Endothelial cell of umbilical vein (primary cell): Measurements from ENCODE around the gene PTPRD. TPM values are rescaled to one million over a fixed set of nuclear protein-coding genes. Genes with fewer than 3 reads are reported as not detected.

ENCODE experiments used
- BruUV-seq: library from RNA; stranded (reverse); fragments of 400-500 nt; replicated peaks from 2 replicates; lab custom pipeline; 2021; lab: Mats Ljungman, UMichigan
- CTCF ChIA-PET: fragments of 300-600, 350-600 bp; sonication (Branson Sonifier 250); formaldehyde crosslinking; loops from one replicate; lab custom pipeline; 2021; ENCODE audit warnings: antibody characterized with exemption, inconsistent platforms; lab: Charles Lee
- POLR2A ChIA-PET: fragments of 300-600, 350-600 bp; sonication (Branson Sonifier 250); formaldehyde crosslinking; loops from one replicate; lab custom pipeline; 2021; ENCODE audit warnings: antibody characterized with exemption, inconsistent platforms; lab: Charles Lee
- DNase-seq: peaks from one replicate; pipeline ENCODE4 v3.0.0-alpha.2; 2011; ENCODE audit warnings: low read depth, low spot score
- FAIRE-seq: peaks from 2 replicates; lab custom pipeline; 2011; peaks lifted over from hg19 to GRCh38; lab: Jason Lieb, UNC
- H2AFZ ChIP-seq: 2 replicates; pipeline ENCODE4 v1.6.0; 2012; ENCODE audit warnings: low read depth, low read length, control low read depth, inconsistent platforms
- H3K27ac ChIP-seq: 2 replicates; pipeline ENCODE4 v1.5.1; 2011; ENCODE audit warnings: low read depth, mild to moderate bottlenecking, control low read depth, low read length, moderate library complexity; ENCODE audit not compliant: insufficient read depth
- H3K27me3 ChIP-seq, 2 experiments: 2 replicates each; pipeline versions ENCODE4 v1.6.0 to v1.6.1; 2011; ENCODE audit warnings: low read length in 2 of 2, mixed read lengths in 1 of 2; ENCODE audit not compliant: control insufficient read depth in 2 of 2, insufficient read depth in 2 of 2
- H3K36me3 ChIP-seq, 2 experiments: 2 replicates in 1 of 2; 3 replicates in 1 of 2; pipeline ENCODE4 v1.5.1; 2011; ENCODE audit warnings: low read length in 2 of 2, mild to moderate bottlenecking in 1 of 2, moderate library complexity in 1 of 2; ENCODE audit not compliant: control insufficient read depth in 2 of 2, insufficient read depth in 2 of 2; ENCODE audit errors: extremely low read depth in 1 of 2
- H3K4me1 ChIP-seq: 3 replicates; pipeline ENCODE4 v1.5.1; 2011; ENCODE audit warnings: mild to moderate bottlenecking, low read length; ENCODE audit not compliant: control insufficient read depth, insufficient read depth; ENCODE audit errors: extremely low read depth
- H3K4me2 ChIP-seq: 2 replicates; pipeline ENCODE4 v1.6.1; 2011; ENCODE audit warnings: low read length, control low read depth, mixed read lengths; ENCODE audit not compliant: insufficient read depth
- H3K4me3 ChIP-seq, 3 experiments: fragments of 200-600 bp in 1 of 3; sonication (generic), shearing (Covaris generic) in 1 of 3; replicated peaks in 1 of 3; 2 replicates each; pipeline ENCODE4 v1.5.1; 2011 to 2016; ENCODE audit warnings: control low read depth in 3 of 3, low read length in 3 of 3, mild to moderate bottlenecking in 2 of 3, inconsistent platforms in 1 of 3, low read depth in 1 of 3, moderate library complexity in 1 of 3; ENCODE audit not compliant: insufficient read depth in 1 of 3
- H3K79me2 ChIP-seq: 2 replicates; pipeline ENCODE4 v1.6.0; 2012; ENCODE audit warnings: low read length, inconsistent platforms; ENCODE audit not compliant: control insufficient read depth, insufficient read depth
- H3K9ac ChIP-seq: replicated peaks from 2 replicates; pipeline ENCODE3; 2011; ENCODE audit warnings: low read length, control low read depth; ENCODE audit not compliant: insufficient read depth; ENCODE audit errors: extremely low read depth
- H3K9me1 ChIP-seq: replicated peaks from 3 replicates; pipeline ENCODE4 v1.6.0; 2011; ENCODE audit warnings: mild to moderate bottlenecking, low read length; ENCODE audit not compliant: control insufficient read depth, insufficient read depth; ENCODE audit errors: extremely low read depth
- H3K9me3 ChIP-seq: replicated peaks from 2 replicates; pipeline ENCODE4 v1.5.1; 2012; ENCODE audit warnings: low read length, inconsistent platforms; ENCODE audit not compliant: control insufficient read depth, insufficient read depth
- H4K20me1 ChIP-seq: replicated peaks from 2 replicates; pipeline ENCODE3; 2011; ENCODE audit warnings: mild to moderate bottlenecking, low read length; ENCODE audit not compliant: control insufficient read depth, insufficient read depth; ENCODE audit errors: extremely low read depth
- CTCF ChIP-seq, 2 donors: IDR thresholded peaks; 1 replicate in 1 of 2; 2 replicates in 1 of 2; pipeline ENCODE4 v1.5.1; 2011; ENCODE audit warnings: low read length in 2 of 2, mild to moderate bottlenecking in 2 of 2, moderate library complexity in 2 of 2, control low read depth in 1 of 2, inconsistent platforms in 1 of 2, low read depth in 1 of 2; ENCODE audit not compliant: insufficient read depth in 1 of 2; ENCODE audit errors: extremely low read depth in 1 of 2
- EZH2 ChIP-seq: IDR thresholded peaks from 2 replicates; pipeline ENCODE4 v1.6.1; 2012; ENCODE audit warnings: borderline replicate concordance, low read depth, mild to moderate bottlenecking, moderate library complexity, low read length, inconsistent platforms; ENCODE audit not compliant: severe bottlenecking
- FOS ChIP-seq: IDR thresholded peaks from 2 replicates; pipeline ENCODE4 v1.6.1; 2011; ENCODE audit warnings: mild to moderate bottlenecking, low read length, moderate library complexity, borderline replicate concordance; ENCODE audit not compliant: insufficient read depth
- GATA2 ChIP-seq: IDR thresholded peaks from 2 replicates; pipeline ENCODE4 v1.7.0; 2011; ENCODE audit warnings: low read depth, mild to moderate bottlenecking, moderate library complexity, mixed read lengths, low read length; ENCODE audit not compliant: insufficient read length, insufficient read depth
- JUN ChIP-seq: IDR thresholded peaks from 2 replicates; pipeline ENCODE4 v1.6.1; 2011; ENCODE audit warnings: borderline replicate concordance, low read depth; ENCODE audit not compliant: insufficient read length, insufficient read depth
- MYC ChIP-seq: IDR thresholded peaks from one replicate; pipeline ENCODE4 v1.6.1; 2011; ENCODE audit warnings: mild to moderate bottlenecking, low read depth, low read length
- POLR2A ChIP-seq: IDR thresholded peaks from 2 replicates; pipeline ENCODE4 v1.6.1; 2012; ENCODE audit warnings: low read depth, mild to moderate bottlenecking, control low read depth, low read length
- POLR2AphosphoS5 ChIP-seq: IDR thresholded peaks from 2 replicates; pipeline ENCODE4 v1.6.1; 2012; ENCODE audit warnings: low read depth, mild to moderate bottlenecking, control low read depth, low read length, moderate library complexity; ENCODE audit not compliant: insufficient read depth
- dilution Hi-C: fragments of 300-500 bp; cut with MboI; formaldehyde crosslinking; loops from one replicate; pipeline ENCODE4 v1.15.0; 2019; ENCODE audit warnings: low sequenced_read_pairs; ENCODE audit not compliant: extremely low pct_ligation_motif_present
- intact Hi-C: fragments of 100-400 bp; cut with micrococcal nuclease; formaldehyde crosslinking; loops from one replicate; pipeline ENCODE4 v1.10.0; 2022
- polyA plus RNA-seq, 4 experiments: library from polyadenylated mRNA; depleted of rRNA in 3 of 4; stranded (reverse) in 3 of 4; unstranded in 1 of 4; fragments of >200 nt; gene quantifications; 2 replicates each; pipeline versions ENCODE4 v1.2.1 to v1.2.3, GENCODE V29; 2011 to 2012; ENCODE audit warnings: missing spikeins in 1 of 4
- total RNA-seq: library from RNA; stranded (reverse); gene quantifications from 2 replicates; pipeline ENCODE4 v1.2.3, GENCODE V29; 2021
- TF ChIP-seq, protein P1 (sequence below): IDR thresholded peaks from 2 replicates; pipeline ENCODE4 v1.6.1; 2011; ENCODE audit not compliant: insufficient read depth, insufficient read length

The PTPRD gene
- total and polyA plus RNA-seq, 2 donors (not counting 3 experiments of a cell fraction or from before 2014, with no cell fraction given), result 5.5 to 5.7 TPM

- no peak for TF ChIP-seq MYC
- no peak for TF ChIP-seq GATA2
- TF ChIP-seq POLR2A, result no peak
- no peak for TF ChIP-seq JUN
- no peak for TF ChIP-seq EZH2
- no peak for TF ChIP-seq FOS
- no peak for TF ChIP-seq POLR2AphosphoS5
- TF ChIP-seq CTCF (IDR thresholded peaks at IDR 0.05; ENCODE audit: extremely low read depth in 1 of 2, insufficient read depth in 1 of 2, low read depth in 1 of 2, low read length in 2 of 2), result no peak
- TF ChIP-seq, protein P1, sequence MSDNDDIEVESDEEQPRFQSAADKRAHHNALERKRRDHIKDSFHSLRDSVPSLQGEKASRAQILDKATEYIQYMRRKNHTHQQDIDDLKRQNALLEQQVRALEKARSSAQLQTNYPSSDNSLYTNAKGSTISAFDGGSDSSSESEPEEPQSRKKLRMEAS, result no peak
- Histone ChIP-seq H3K4me2 (no peak overlapping the region), H3K27ac (no peak overlapping the region), H3K4me3 (no peak overlapping the region), H3K79me2 (no peaks in the 10 kb centered on the region), H3K9ac (no peak overlapping the region), H3K4me1 (no peaks in the 10 kb centered on the region), H3K27me3 (no peaks in the 10 kb centered on the region), H3K36me3 (no peaks in the 10 kb centered on the region), H3K9me3 (no peaks in the 10 kb centered on the region), H3K9me1 (no peaks in the 10 kb centered on the region), H4K20me1 (no peaks in the 10 kb centered on the region), H2AFZ (no peak overlapping the region)
- BruUV-seq, result no TSS peak
- DNase-seq (no peak), FAIRE-seq (no peak)
- ChIA-PET CTCF (no interaction called here), POLR2A (no interaction called here)
- dilution Hi-C loops, result no loop called here
- intact Hi-C loops, result no loop called here
Measured at GRCh38 chr9:9389904-9390303, 1222.9 kb downstream of the PTPRD start.
